Epithelial cell of proximal tubule (primary cell): ENCODE data around the gene CDCA3. TPM values are rescaled to one million over a fixed set of nuclear protein-coding genes. Genes with fewer than 3 reads are reported as not detected.
"Not testable (repeated sequence)": the region's sequence is repeated elsewhere in the genome, so short reads cannot be mapped to it uniquely, and the experiment has no call there.

ENCODE experiments used
- DNase-seq: peaks from one replicate; pipeline ENCODE4 v3.0.0-alpha.2; 2011; ENCODE audit warnings: low read depth
- H3K4me3 ChIP-seq: 2 replicates; pipeline ENCODE4 v1.5.1; 2011; ENCODE audit warnings: low read depth, mild to moderate bottlenecking, low read length
- CTCF ChIP-seq: conservative IDR thresholded peaks from 2 replicates; pipeline ENCODE4 v1.5.1; 2012; ENCODE audit warnings: low read depth, mild to moderate bottlenecking, low read length
- total RNA-seq: library from RNA; depleted of rRNA; stranded (reverse); fragments of >200 nt; gene quantifications from 2 replicates; pipeline ENCODE4 v1.2.3, GENCODE V29; 2015

CDCA3 gene
- total RNA-seq, 1 donor from 2014 or later, result 85.0 TPM

DNA sequence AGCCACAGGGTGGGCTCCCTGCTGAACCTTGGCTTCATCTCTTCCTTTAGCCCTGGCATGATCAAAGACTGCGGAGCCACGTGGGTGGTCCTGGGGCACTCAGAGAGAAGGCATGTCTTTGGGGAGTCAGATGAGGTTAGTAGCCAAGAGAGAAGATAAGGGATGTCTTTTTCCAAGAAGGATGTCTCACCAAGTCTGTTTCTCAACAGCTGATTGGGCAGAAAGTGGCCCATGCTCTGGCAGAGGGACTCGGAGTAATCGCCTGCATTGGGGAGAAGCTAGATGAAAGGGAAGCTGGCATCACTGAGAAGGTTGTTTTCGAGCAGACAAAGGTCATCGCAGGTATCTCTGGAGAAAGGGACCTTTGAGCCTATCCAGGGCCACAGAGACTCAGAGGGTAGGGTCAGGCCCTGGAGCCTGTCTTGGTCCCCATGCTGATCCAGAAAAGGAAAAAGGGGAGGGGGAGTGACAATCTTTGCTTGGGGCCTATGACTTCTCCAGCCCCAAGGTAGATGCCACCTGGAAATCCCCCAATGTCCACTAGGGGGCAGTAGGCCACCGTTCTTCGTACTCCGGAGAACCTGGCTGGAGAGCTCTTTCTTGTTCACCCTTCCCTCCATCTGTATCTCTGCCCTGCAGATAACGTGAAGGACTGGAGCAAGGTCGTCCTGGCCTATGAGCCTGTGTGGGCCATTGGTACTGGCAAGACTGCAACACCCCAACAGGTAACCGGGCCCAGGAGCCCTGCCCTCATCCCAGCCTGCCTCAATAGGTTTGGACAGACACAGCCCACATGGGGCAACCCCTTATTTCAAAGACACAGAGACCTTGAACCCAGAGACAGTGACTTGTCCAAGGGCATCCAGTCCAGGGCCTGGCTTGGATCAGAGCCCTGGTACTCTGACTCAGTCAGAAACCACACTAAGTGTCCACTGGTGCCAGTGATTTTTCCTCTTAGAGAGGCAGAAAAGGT lies 18.2 kb upstream of the CDCA3 start:
- no peak for DNase-seq
- H3K4me3 ChIP-seq, result peak overlapping the region; percentile 89
- TF ChIP-seq CTCF, result peak; percentile 90

DNA sequence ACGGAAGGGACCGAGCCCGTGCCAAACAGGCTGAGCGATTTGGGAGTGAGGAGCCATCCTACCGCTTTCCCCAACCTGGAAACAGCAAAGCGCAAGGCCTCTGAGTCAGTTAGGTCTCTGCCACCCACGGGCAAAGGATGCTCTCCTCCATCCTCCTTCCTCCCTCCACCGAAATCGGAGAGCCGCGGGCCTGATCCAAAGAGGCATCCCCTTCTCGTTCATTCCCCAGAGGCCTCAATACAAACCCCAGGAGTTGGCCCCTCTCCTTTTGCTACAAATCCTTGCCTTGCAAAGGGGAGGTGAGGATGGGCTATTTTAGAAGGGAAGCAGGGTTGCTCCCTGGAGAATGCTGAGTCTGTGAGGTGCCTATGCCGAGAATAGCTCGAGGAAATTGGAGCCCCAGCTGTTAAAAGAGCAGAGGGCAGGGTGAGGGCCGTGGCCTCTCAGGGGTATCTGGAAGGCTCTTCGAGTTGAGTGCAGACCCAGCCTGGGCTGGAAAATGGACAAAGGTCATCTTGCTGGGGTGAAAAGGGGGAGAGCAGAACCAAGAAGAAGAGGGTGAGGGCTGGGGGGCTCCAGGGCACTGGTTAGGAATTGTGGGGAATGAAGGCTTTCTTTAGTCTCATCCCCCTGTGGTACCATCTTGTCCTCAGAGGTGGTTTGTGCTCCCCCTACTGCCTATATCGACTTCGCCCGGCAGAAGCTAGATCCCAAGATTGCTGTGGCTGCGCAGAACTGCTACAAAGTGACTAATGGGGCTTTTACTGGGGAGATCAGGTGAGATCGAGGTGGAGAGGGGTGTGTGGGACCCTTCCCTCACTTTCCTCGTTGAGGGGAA lies 17.3 kb upstream of the CDCA3 start:
- no peak for DNase-seq

GRCh38 chr12:6867413-6868210 lies 16.5 kb upstream of the CDCA3 start, which contains the start of gene TPI1:
Gene TPI1, plus strand, starts transcription at chr12:6867531. Its CDS starts 36 bp downstream, at chr12:6867567.
- no peak for TF ChIP-seq CTCF
- peak within 1 kb of the TSS; percentile 89 for H3K4me3 ChIP-seq
- no peak for DNase-seq

More for the DNA sequence above, 17.3 kb upstream of the CDCA3 start:
- peak overlapping the region; percentile 89 for H3K4me3 ChIP-seq
- TF ChIP-seq CTCF, result peak; percentile 32

DNA sequence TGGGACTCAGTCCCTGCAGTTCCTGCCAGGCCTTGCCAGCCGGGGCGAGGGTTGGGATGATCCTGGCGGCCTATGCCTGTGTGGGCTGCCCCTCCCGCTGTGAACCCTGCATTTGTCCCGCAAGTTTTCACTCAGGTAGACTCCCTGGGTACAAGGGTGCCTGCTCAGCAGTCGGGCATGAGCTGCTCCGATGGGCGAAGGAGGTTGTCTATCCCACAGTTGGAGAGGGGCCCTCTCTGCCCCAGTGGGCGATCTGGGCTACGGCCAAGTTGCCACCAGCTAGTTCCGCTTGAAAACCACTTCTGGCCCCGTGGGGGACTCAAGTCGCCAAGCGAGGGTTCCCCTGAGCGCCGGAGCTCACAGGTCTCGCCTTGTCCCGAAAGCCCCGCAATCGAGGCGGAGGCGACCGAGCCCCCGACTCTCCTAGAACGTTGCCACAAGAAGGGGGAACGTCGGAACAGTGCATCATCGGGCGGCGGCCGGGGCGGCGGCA lies 15.9 kb upstream of the CDCA3 start:
- DNase-seq, result no peak
- TF ChIP-seq CTCF, result no peak
- H3K4me3 ChIP-seq, result peak overlapping the region; percentile 89

GRCh38 chr12:6866163-6866919 lies 15.3 kb upstream of the CDCA3 start:
- no peak for TF ChIP-seq CTCF
- peak overlapping the region; percentile 89 for H3K4me3 ChIP-seq
- no peak for DNase-seq

DNA sequence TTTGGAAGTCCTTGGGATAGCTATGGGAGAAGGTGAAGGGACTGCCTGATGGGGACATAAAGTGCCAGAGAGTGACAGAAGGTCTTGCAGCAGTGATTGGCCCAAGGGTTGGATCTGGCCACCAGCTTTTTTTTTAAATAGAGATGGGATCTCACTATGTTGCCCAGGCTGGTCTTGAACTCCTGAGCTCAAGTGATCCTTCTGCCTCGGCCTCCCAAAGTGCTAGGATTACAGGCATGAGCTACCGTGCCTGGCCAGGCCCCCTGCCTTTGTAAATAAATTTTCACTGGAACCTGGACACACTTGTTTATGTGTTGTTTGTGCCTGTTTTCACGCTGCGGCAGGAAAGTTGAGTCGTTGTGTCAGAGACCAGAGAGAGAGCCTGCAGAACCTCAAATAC lies 14.2 kb upstream of the CDCA3 start:
- not testable (repeated sequence) for H3K4me3 ChIP-seq, DNase-seq
